WTC11 (cell line): ENCODE data around the gene STAB2. TPM values are rescaled to one million over a fixed set of nuclear protein-coding genes. Genes with fewer than 3 reads are reported as not detected.

Source experiments
- ATAC-seq: fragments of 200-7000 bp; cut with Tn5 transposase; 2 replicates; pipeline ENCODE4 v1.10.0; 2021; ENCODE audit warnings: mild to moderate bottlenecking, moderate library complexity
- CTCF ChIA-PET: fragments of 300-600 bp; sonication (Branson Sonifier 250); formaldehyde crosslinking; loops from one replicate; lab custom pipeline; 2021; ENCODE audit warnings: antibody characterized with exemption; lab: Charles Lee
- POLR2A ChIA-PET: fragments of 350-600 bp; sonication (Branson Sonifier 250); formaldehyde crosslinking; loops from one replicate; lab custom pipeline; 2021; ENCODE audit warnings: antibody characterized with exemption; lab: Charles Lee
- DNase-seq: peaks from one replicate; pipeline ENCODE4 v3.0.0; 2021; ENCODE audit warnings: low spot score
- H3K27ac Mint-ChIP-seq: 2 replicates; pipeline ENCODE4 v1.8.0; 2021; ENCODE audit warnings: mixed read lengths
- H3K27me3 Mint-ChIP-seq: 2 replicates; pipeline ENCODE4 v1.8.0; 2021; ENCODE audit warnings: low read depth, mild to moderate bottlenecking, moderate library complexity, mixed read lengths
- H3K36me3 Mint-ChIP-seq: 2 replicates; pipeline ENCODE4 v1.8.0; 2021; ENCODE audit warnings: mixed read lengths
- H3K4me1 Mint-ChIP-seq: 2 replicates; pipeline ENCODE4 v1.8.0; 2022; ENCODE audit warnings: mixed read lengths
- H3K4me3 Mint-ChIP-seq: 2 replicates; pipeline ENCODE4 v1.8.0; 2021; ENCODE audit warnings: mild to moderate bottlenecking, moderate library complexity, mixed read lengths
- H3K9me3 Mint-ChIP-seq: 2 replicates; pipeline ENCODE4 v1.8.0; 2021; ENCODE audit warnings: mixed read lengths
- ATF1 ChIP-seq: sonication (generic); formaldehyde crosslinking; IDR thresholded peaks from 2 replicates; pipeline ENCODE4 v1.8.1; 2023; ENCODE audit warnings: mild to moderate bottlenecking, moderate library complexity, missing genetic modification reagents
- CBFB ChIP-seq: sonication (generic); formaldehyde crosslinking; IDR thresholded peaks from 2 replicates; pipeline ENCODE4 v1.8.1; 2022; ENCODE audit warnings: mild to moderate bottlenecking, low read depth, missing genetic modification reagents
- EMX1 ChIP-seq: fragments of 250-450 bp; sonication (Bioruptor Pico); IDR thresholded peaks from 2 replicates; pipeline ENCODE4 v1.8.0; 2021; ENCODE audit warnings: mild to moderate bottlenecking
- HMGA2 ChIP-seq: fragments of 250-450 bp; sonication (Bioruptor Pico); IDR thresholded peaks from 2 replicates; pipeline ENCODE4 v1.4.0; 2021; ENCODE audit warnings: mild to moderate bottlenecking, moderate library complexity
- IRF2 ChIP-seq: sonication (generic); formaldehyde crosslinking; IDR thresholded peaks from 2 replicates; pipeline ENCODE4 v1.8.0; 2022; ENCODE audit warnings: low read depth, missing genetic modification reagents, borderline replicate concordance
- MXD4 ChIP-seq: fragments of 250-450 bp; sonication (Bioruptor Pico); IDR thresholded peaks from 2 replicates; pipeline ENCODE4 v1.8.0; 2021; ENCODE audit warnings: mild to moderate bottlenecking, moderate library complexity, borderline replicate concordance
- MYBL2 ChIP-seq: sonication (generic); formaldehyde crosslinking; IDR thresholded peaks from 2 replicates; pipeline ENCODE4 v1.8.1; 2023; ENCODE audit warnings: mild to moderate bottlenecking, moderate library complexity, missing genetic modification reagents
- NFYB ChIP-seq: sonication (generic); formaldehyde crosslinking; conservative IDR thresholded peaks from 2 replicates; pipeline ENCODE4 v1.8.0; 2022; ENCODE audit warnings: low read depth, missing genetic modification reagents
- NR3C1 ChIP-seq: sonication (generic); formaldehyde crosslinking; conservative IDR thresholded peaks from 2 replicates; pipeline ENCODE4 v1.8.1; 2023; ENCODE audit warnings: low read depth, mild to moderate bottlenecking, missing genetic modification reagents
- SMAD4 ChIP-seq: sonication (generic); formaldehyde crosslinking; IDR thresholded peaks from 2 replicates; pipeline ENCODE4 v1.8.0; 2022; ENCODE audit warnings: mild to moderate bottlenecking, missing genetic modification reagents
- SP1 ChIP-seq: sonication (generic); formaldehyde crosslinking; conservative IDR thresholded peaks from 2 replicates; pipeline ENCODE4 v1.8.1; 2022; ENCODE audit warnings: missing genetic modification reagents
- TCF7 ChIP-seq: sonication (generic); formaldehyde crosslinking; IDR thresholded peaks from 2 replicates; pipeline ENCODE4 v1.8.0; 2022; ENCODE audit warnings: mild to moderate bottlenecking, low read depth, missing genetic modification reagents, moderate library complexity
- ZNF396 ChIP-seq: fragments of 250-450 bp; sonication (Bioruptor Pico); IDR thresholded peaks from 2 replicates; pipeline ENCODE4 v1.8.0; 2021; ENCODE audit warnings: mild to moderate bottlenecking, moderate library complexity, borderline replicate concordance
- total RNA-seq: library from RNA; stranded (reverse); gene quantifications from 3 replicates; pipeline ENCODE4 v1.2.3, GENCODE V29; 2021
- TF ChIP-seq, protein P1 (sequence below): fragments of 250-450 bp; sonication (Bioruptor Pico); IDR thresholded peaks from 2 replicates; pipeline ENCODE4 v1.9.0; 2021; ENCODE audit warnings: mild to moderate bottlenecking, borderline replicate concordance
- TF ChIP-seq, protein P2 (sequence below): sonication (generic); formaldehyde crosslinking; IDR thresholded peaks from 2 replicates; pipeline ENCODE4 v1.8.0; 2022; ENCODE audit warnings: mild to moderate bottlenecking, missing genetic modification reagents
- TF ChIP-seq, protein P3 (sequence below): sonication (generic); formaldehyde crosslinking; IDR thresholded peaks from 2 replicates; pipeline ENCODE4 v1.8.0; 2022; ENCODE audit warnings: mild to moderate bottlenecking, missing genetic modification reagents
- TF ChIP-seq, protein P4 (sequence below): sonication (generic); formaldehyde crosslinking; IDR thresholded peaks from 2 replicates; pipeline ENCODE4 v1.8.0; 2023; ENCODE audit warnings: missing genetic modification reagents, mild to moderate bottlenecking, borderline replicate concordance
- TF ChIP-seq, protein P5 (sequence below): sonication (generic); formaldehyde crosslinking; IDR thresholded peaks from 2 replicates; pipeline ENCODE4 v1.8.0; 2023; ENCODE audit warnings: mild to moderate bottlenecking, missing genetic modification reagents
- TF ChIP-seq, protein P6 (sequence below): sonication (generic); formaldehyde crosslinking; IDR thresholded peaks from 2 replicates; pipeline ENCODE4 v1.8.1; 2022; ENCODE audit warnings: mild to moderate bottlenecking, missing genetic modification reagents, moderate library complexity, borderline replicate concordance

Gene STAB2
- total RNA-seq, 1 experiment from 2014 or later: 0.48 TPM

DNA sequence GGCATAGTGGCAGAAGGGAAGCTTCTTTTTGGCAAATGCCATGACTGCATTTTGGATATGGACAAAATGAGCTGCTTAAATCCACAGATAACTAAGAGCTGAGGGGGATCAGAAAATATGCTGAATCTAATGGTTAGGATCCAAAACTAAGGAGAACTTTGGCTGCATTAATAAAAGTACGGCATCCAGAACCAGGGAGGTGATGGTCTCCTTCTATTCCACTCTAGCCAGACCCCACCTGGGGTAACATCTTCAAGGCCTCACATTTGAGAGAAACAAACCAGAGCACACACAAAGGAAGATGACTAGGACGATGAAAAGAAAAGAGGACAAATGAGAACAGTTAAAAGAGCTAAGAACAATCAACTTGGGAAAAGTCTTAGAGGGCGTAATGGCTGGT lies 226.4 kb downstream of the STAB2 start:
- CTCF ChIA-PET: no interaction called here
- Mint-ChIP-seq H3K9me3 (no peaks in the 10 kb centered on the region), H3K36me3 (peaks cover 10% of the 10 kb centered on the region), H3K4me1 (0 out of 2 replicates have a peak, but pooled peaks cover 3% of the 10 kb centered on the region), H3K27ac (no peak overlapping the region), H3K27me3 (no peaks in the 10 kb centered on the region), H3K4me3 (no peak overlapping the region)
- TF ChIP-seq, protein P1, sequence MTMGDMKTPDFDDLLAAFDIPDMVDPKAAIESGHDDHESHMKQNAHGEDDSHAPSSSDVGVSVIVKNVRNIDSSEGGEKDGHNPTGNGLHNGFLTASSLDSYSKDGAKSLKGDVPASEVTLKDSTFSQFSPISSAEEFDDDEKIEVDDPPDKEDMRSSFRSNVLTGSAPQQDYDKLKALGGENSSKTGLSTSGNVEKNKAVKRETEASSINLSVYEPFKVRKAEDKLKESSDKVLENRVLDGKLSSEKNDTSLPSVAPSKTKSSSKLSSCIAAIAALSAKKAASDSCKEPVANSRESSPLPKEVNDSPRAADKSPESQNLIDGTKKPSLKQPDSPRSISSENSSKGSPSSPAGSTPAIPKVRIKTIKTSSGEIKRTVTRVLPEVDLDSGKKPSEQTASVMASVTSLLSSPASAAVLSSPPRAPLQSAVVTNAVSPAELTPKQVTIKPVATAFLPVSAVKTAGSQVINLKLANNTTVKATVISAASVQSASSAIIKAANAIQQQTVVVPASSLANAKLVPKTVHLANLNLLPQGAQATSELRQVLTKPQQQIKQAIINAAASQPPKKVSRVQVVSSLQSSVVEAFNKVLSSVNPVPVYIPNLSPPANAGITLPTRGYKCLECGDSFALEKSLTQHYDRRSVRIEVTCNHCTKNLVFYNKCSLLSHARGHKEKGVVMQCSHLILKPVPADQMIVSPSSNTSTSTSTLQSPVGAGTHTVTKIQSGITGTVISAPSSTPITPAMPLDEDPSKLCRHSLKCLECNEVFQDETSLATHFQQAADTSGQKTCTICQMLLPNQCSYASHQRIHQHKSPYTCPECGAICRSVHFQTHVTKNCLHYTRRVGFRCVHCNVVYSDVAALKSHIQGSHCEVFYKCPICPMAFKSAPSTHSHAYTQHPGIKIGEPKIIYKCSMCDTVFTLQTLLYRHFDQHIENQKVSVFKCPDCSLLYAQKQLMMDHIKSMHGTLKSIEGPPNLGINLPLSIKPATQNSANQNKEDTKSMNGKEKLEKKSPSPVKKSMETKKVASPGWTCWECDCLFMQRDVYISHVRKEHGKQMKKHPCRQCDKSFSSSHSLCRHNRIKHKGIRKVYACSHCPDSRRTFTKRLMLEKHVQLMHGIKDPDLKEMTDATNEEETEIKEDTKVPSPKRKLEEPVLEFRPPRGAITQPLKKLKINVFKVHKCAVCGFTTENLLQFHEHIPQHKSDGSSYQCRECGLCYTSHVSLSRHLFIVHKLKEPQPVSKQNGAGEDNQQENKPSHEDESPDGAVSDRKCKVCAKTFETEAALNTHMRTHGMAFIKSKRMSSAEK (CRISPR knock-in tag): no peak
- TF ChIP-seq SP1 (CRISPR knock-in tag): no peak
- no peak for TF ChIP-seq NR3C1 (CRISPR knock-in tag)
- TF ChIP-seq ZNF396 (CRISPR knock-in tag): no peak
- TF ChIP-seq TCF7 (CRISPR knock-in tag): no peak
- TF ChIP-seq SMAD4: no peak
- TF ChIP-seq, protein P2, sequence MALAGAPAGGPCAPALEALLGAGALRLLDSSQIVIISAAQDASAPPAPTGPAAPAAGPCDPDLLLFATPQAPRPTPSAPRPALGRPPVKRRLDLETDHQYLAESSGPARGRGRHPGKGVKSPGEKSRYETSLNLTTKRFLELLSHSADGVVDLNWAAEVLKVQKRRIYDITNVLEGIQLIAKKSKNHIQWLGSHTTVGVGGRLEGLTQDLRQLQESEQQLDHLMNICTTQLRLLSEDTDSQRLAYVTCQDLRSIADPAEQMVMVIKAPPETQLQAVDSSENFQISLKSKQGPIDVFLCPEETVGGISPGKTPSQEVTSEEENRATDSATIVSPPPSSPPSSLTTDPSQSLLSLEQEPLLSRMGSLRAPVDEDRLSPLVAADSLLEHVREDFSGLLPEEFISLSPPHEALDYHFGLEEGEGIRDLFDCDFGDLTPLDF (CRISPR knock-in tag): no peak
- no peak for TF ChIP-seq CBFB
- no peak for TF ChIP-seq HMGA2 (CRISPR knock-in tag)
- TF ChIP-seq ATF1 (CRISPR knock-in tag): no peak
- TF ChIP-seq, protein P3, sequence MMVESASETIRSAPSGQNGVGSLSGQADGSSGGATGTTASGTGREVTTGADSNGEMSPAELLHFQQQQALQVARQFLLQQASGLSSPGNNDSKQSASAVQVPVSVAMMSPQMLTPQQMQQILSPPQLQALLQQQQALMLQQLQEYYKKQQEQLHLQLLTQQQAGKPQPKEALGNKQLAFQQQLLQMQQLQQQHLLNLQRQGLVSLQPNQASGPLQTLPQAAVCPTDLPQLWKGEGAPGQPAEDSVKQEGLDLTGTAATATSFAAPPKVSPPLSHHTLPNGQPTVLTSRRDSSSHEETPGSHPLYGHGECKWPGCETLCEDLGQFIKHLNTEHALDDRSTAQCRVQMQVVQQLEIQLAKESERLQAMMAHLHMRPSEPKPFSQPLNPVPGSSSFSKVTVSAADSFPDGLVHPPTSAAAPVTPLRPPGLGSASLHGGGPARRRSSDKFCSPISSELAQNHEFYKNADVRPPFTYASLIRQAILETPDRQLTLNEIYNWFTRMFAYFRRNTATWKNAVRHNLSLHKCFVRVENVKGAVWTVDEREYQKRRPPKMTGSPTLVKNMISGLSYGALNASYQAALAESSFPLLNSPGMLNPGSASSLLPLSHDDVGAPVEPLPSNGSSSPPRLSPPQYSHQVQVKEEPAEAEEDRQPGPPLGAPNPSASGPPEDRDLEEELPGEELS (CRISPR knock-in tag): no peak
- TF ChIP-seq, protein P4, sequence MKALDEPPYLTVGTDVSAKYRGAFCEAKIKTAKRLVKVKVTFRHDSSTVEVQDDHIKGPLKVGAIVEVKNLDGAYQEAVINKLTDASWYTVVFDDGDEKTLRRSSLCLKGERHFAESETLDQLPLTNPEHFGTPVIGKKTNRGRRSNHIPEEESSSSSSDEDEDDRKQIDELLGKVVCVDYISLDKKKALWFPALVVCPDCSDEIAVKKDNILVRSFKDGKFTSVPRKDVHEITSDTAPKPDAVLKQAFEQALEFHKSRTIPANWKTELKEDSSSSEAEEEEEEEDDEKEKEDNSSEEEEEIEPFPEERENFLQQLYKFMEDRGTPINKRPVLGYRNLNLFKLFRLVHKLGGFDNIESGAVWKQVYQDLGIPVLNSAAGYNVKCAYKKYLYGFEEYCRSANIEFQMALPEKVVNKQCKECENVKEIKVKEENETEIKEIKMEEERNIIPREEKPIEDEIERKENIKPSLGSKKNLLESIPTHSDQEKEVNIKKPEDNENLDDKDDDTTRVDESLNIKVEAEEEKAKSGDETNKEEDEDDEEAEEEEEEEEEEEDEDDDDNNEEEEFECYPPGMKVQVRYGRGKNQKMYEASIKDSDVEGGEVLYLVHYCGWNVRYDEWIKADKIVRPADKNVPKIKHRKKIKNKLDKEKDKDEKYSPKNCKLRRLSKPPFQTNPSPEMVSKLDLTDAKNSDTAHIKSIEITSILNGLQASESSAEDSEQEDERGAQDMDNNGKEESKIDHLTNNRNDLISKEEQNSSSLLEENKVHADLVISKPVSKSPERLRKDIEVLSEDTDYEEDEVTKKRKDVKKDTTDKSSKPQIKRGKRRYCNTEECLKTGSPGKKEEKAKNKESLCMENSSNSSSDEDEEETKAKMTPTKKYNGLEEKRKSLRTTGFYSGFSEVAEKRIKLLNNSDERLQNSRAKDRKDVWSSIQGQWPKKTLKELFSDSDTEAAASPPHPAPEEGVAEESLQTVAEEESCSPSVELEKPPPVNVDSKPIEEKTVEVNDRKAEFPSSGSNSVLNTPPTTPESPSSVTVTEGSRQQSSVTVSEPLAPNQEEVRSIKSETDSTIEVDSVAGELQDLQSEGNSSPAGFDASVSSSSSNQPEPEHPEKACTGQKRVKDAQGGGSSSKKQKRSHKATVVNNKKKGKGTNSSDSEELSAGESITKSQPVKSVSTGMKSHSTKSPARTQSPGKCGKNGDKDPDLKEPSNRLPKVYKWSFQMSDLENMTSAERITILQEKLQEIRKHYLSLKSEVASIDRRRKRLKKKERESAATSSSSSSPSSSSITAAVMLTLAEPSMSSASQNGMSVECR (CRISPR knock-in tag): no peak
- no peak for ATAC-seq
- POLR2A ChIA-PET: no interaction called here
- no peak for DNase-seq

DNA sequence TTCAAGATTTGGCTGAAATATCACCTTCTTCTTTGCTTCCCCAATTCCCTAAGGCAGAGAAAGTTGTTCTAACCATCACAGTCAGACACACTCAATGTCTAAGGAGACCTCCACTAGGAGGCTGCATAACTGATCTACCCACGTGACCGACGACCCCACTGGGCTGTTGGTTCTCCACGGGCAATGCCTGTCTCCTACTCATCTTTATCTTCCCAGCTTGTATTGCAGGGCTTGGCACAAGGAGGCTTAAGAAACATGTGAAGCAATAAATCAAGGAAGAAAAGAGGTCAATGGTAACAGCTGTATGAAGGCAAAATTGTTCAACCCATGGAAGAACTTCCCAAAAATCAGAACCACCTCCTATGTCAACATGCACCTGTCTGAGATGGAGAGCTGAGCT lies 226.9 kb downstream of the STAB2 start:
- DNase-seq (no peak), ATAC-seq (no peak)
- H3K4me1 Mint-ChIP-seq: 0 out of 2 replicates have a peak, but pooled peaks cover 3% of the 10 kb centered on the region
- H3K36me3 Mint-ChIP-seq: peaks cover 10% of the 10 kb centered on the region
- H3K27me3 Mint-ChIP-seq: no peaks in the 10 kb centered on the region
- H3K27ac Mint-ChIP-seq: no peak overlapping the region
- ChIA-PET CTCF (no interaction called here), POLR2A (no interaction called here)
- no peaks in the 10 kb centered on the region for H3K9me3 Mint-ChIP-seq
- H3K4me3 Mint-ChIP-seq: no peak overlapping the region
- TF ChIP-seq MXD4 (CRISPR knock-in tag): no peak
- TF ChIP-seq MYBL2 (CRISPR knock-in tag): no peak
- no peak for TF ChIP-seq NFYB (CRISPR knock-in tag)
- TF ChIP-seq IRF2 (CRISPR knock-in tag): no peak
- TF ChIP-seq, protein P5, sequence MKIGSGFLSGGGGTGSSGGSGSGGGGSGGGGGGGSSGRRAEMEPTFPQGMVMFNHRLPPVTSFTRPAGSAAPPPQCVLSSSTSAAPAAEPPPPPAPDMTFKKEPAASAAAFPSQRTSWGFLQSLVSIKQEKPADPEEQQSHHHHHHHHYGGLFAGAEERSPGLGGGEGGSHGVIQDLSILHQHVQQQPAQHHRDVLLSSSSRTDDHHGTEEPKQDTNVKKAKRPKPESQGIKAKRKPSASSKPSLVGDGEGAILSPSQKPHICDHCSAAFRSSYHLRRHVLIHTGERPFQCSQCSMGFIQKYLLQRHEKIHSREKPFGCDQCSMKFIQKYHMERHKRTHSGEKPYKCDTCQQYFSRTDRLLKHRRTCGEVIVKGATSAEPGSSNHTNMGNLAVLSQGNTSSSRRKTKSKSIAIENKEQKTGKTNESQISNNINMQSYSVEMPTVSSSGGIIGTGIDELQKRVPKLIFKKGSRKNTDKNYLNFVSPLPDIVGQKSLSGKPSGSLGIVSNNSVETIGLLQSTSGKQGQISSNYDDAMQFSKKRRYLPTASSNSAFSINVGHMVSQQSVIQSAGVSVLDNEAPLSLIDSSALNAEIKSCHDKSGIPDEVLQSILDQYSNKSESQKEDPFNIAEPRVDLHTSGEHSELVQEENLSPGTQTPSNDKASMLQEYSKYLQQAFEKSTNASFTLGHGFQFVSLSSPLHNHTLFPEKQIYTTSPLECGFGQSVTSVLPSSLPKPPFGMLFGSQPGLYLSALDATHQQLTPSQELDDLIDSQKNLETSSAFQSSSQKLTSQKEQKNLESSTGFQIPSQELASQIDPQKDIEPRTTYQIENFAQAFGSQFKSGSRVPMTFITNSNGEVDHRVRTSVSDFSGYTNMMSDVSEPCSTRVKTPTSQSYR (CRISPR knock-in tag): no peak
- no peak for TF ChIP-seq EMX1 (CRISPR knock-in tag)
- TF ChIP-seq, protein P6, sequence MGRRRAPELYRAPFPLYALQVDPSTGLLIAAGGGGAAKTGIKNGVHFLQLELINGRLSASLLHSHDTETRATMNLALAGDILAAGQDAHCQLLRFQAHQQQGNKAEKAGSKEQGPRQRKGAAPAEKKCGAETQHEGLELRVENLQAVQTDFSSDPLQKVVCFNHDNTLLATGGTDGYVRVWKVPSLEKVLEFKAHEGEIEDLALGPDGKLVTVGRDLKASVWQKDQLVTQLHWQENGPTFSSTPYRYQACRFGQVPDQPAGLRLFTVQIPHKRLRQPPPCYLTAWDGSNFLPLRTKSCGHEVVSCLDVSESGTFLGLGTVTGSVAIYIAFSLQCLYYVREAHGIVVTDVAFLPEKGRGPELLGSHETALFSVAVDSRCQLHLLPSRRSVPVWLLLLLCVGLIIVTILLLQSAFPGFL (CRISPR knock-in tag): no peak
- no peak for TF ChIP-seq ZNF396 (CRISPR knock-in tag)
